GM12873 (cell line): ENCODE data around the gene ELAPOR2.

ENCODE experiments used
- TF ChIP-seq, protein P1 (sequence below): IDR thresholded peaks from 2 replicates; pipeline ENCODE4 v1.5.1; 2012; ENCODE audit warnings: low read depth, mild to moderate bottlenecking, moderate library complexity, low read length, control low read depth; ENCODE audit not compliant: insufficient read depth; ENCODE audit errors: missing control alignments

The ELAPOR2 gene

DNA sequence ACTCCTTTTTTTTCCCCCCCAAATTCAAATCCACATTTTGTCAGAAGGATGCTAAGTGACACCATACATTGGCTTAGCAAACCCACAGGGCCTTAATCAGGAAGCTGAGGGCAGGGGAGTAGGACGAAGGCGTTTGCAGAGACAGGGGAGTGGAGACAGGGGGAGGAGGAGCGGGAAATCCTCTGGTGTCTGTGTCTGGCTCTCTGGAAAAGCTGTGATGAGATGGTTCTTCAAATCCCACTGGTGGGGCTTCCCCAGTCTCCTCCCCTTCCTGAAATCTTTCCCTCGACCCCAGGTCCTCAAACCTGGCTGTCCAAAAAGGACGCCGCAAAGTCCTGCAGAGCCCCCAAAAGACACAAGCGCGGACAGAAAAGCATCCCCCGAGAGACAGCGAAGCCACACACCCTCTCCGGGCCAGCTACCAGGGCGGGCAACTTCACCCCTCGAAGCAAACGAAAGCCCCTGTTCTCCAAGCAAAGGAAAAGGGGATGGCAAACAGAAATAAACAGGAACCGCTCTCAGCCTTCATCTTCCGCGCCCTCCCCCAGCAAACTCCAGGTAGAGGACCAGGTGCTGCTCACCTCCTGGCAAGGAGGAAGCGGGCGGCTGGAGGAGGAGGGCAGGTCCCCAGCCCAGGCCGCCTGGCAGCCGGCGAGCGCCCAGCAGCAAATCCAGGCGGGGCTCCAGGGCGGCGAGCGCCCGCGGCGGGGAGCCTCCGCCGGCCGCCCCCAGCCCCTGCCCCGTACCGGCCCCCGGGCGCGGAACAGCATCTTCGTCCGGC lies 520 bp downstream of the ELAPOR2 start:
- TF ChIP-seq, protein P1, sequence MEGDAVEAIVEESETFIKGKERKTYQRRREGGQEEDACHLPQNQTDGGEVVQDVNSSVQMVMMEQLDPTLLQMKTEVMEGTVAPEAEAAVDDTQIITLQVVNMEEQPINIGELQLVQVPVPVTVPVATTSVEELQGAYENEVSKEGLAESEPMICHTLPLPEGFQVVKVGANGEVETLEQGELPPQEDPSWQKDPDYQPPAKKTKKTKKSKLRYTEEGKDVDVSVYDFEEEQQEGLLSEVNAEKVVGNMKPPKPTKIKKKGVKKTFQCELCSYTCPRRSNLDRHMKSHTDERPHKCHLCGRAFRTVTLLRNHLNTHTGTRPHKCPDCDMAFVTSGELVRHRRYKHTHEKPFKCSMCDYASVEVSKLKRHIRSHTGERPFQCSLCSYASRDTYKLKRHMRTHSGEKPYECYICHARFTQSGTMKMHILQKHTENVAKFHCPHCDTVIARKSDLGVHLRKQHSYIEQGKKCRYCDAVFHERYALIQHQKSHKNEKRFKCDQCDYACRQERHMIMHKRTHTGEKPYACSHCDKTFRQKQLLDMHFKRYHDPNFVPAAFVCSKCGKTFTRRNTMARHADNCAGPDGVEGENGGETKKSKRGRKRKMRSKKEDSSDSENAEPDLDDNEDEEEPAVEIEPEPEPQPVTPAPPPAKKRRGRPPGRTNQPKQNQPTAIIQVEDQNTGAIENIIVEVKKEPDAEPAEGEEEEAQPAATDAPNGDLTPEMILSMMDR: no peak

DNA sequence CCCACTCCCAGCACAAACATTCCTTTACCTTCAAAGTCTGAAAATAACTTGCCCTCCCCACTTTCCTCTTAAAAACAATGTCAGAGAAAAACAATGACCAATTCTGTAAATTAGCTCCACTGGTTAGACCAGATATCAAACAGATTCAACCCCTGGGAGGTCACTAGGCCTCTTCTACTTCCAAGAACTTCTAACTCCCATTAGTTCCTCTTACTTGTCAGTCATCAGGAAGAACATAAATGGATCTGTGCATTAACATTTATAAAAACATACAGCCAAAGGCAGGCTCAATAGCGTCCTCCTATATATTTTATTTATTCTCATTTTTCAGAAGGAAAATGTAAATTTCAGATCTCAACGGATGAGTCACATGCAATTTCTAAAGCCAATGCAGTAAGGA lies 2.2 kb downstream of the ELAPOR2 start:
- TF ChIP-seq, protein P1: no peak

DNA sequence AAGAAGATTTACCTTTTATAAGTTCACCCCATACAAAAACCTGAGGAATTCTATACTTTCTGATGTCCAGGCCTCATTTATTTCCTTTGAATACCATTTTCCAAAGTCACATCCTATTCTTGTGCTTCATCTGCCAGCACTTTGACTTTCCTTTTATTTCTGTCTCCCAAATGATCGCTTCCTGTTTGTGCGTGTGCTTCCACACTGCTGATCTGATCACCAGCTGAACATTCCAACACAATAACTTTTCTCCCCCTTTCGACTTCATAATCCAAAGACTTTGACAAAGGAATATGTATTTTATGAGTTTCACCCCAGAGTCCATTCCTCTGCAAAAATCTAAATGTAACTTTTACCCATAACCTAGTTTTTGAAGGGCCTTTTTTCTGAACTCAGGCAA lies 3.1 kb downstream of the ELAPOR2 start:
- TF ChIP-seq, protein P1: no peak

DNA sequence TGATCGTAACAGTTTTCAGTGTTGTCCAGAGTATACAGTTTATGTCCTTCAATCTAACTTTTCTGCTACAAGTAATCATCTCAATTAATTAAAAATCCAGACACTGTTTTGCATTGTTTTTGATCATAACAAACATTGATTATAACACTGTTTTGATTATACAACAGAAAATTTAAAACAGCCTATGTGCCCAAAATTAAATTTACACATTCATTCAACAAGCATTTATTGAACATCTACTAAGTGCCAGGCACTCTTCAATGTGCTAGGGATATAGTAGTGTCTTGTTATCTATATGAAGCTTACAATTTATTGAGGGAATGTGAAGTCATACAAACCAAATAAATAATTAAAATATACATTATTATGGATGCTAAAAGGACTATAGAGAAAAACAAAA lies 10.6 kb downstream of the ELAPOR2 start:
- TF ChIP-seq, protein P1: no peak

DNA sequence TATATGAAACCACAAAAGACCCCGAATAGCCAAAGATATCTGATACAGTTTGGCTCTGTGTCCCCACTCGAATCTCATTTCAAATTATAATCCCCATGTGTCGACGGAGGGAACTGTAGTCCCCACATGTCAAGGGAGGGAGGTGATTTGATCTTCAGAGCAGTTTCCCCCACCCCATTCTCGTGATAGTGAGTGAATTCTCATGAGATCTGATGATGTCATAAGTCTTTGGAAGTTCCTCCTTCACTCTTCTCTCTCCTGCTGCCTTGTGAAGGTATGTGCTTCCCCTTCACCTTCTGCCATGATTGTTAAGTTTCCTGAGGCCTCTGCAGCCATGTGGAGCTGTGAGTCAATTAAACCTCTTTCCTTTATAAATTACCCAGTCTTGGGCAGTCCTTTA lies 13.0 kb downstream of the ELAPOR2 start:
- TF ChIP-seq, protein P1: no peak

DNA sequence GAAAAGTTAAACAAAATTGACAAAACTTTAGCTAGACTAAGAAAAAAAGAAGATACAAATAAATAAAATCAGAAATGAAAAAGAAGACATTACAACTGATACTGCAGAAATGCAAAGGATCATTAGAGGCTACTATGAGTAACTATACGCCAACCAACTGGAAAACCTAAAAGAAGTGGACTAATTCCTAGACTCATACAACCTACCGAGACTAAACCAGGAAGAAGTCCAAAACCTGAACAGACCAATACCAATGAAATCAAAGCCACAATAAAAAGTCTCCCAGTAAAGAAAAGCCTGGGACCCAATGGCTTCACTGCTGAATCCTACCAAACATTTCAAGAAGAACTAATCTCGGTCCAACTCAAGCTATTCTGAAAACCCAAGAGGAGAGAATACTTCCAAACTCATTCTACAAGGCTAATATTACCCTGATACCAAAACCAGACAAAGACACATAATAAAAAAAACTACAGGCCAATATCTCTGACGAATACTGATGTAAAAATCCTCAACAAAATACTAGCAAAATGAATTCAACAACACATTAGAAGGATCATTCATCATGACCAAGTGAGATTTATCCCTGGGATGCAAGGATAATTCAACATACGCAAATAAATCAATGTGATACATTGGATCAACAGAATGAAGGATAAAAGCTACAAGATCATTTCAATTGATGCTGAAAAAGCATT lies 20.3 kb downstream of the ELAPOR2 start:
- TF ChIP-seq, protein P1: no peak

DNA sequence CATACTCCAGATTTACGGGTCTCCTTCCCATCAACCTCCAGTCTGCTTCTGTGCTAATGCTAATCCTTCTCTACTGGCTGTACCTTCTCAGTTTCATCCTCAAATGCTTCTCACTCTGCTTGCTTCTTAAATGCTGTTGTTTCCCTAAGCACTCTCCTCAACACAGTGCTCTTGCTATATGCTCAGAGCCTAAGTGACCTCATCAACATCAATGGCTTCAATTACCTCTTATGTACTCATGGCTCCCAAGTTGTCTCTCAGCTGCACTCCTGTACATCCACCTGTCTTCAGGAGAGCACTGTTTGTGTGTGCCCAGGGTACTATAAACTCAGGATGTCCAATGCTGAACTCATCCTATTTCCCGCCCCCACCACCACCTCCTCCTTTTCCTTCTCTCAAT lies 22.5 kb downstream of the ELAPOR2 start:
- TF ChIP-seq, protein P1: no peak
